Measurements from ENCODE around the gene PCLO. TPM values are rescaled to one million over a fixed set of nuclear protein-coding genes. Genes with fewer than 3 reads are reported as not detected.

The PCLO gene
- total and polyA plus RNA-seq, 2 of the 4 experiments (the other 2 are of a cell fraction) = under 0.01 to 0.05 TPM

- in situ Hi-C loops (cut with MboI; ENCODE audit: low sequenced_read_pairs) = no loop called here
- dilution Hi-C loops (cut with HindIII; ENCODE audit: low sequenced_read_pairs, unreplicated experiment) = no loop called here
- Histone ChIP-seq H3K9me1 (ENCODE audit: insufficient read depth, low read length) (no peaks in the 10 kb centered on the region), H4K8ac (ENCODE audit: low read depth in 2 of 2, low read length in 2 of 2) (no peak overlapping the region), H3K27ac (ENCODE audit: insufficient read depth, low read length) (no peak overlapping the region), H4K5ac (ENCODE audit: low read depth, low read length) (no peak overlapping the region), H3K23ac (ENCODE audit: low read depth, low read length) (no peak overlapping the region), H3K9ac (ENCODE audit: low read depth, low read length) (no peak overlapping the region), H3K18ac (ENCODE audit: low read depth, low read length) (no peak overlapping the region), H3K4me2 (ENCODE audit: low read depth, low read length) (no peak overlapping the region), H2AK9ac (replicated peaks; ENCODE audit: low read depth, low read length, poor library complexity) (no peak overlapping the region), H3K4me1 (ENCODE audit: control insufficient read depth, insufficient read depth, low read length) (no peaks in the 10 kb centered on the region), H3K36me3 (ENCODE audit: control insufficient read depth, insufficient read depth, low read length) (no peaks in the 10 kb centered on the region), H2AK5ac (ENCODE audit: low read depth, low read length) (no peak overlapping the region), H3K79me1 (ENCODE audit: low read depth in 1 of 2, low read length in 2 of 2) (no peaks in the 10 kb centered on the region), H2BK15ac (ENCODE audit: low read depth, low read length) (no peak overlapping the region), H3K14ac (replicated peaks; ENCODE audit: low read depth, low read length) (no peak overlapping the region), H3K27me3 (ENCODE audit: control insufficient read depth, insufficient read depth, low read length) (peaks cover 2% of the 10 kb centered on the region), H4K91ac (ENCODE audit: insufficient read depth, low read depth, low read length) (no peak overlapping the region), H3K4ac (ENCODE audit: low read depth, low read length) (no peak overlapping the region), H3K9me3 (ENCODE audit: control insufficient read depth, insufficient read depth, low read length) (no peaks in the 10 kb centered on the region), H3K56ac (ENCODE audit: extremely low read depth, insufficient read depth, low read length) (no peak overlapping the region), H2BK5ac (ENCODE audit: low read depth, low read length, poor library complexity, severe bottlenecking) (no peak overlapping the region), H2AFZ (replicated peaks; ENCODE audit: low read length, poor library complexity) (no peak overlapping the region), H2BK20ac (ENCODE audit: low read depth, low read length) (no peak overlapping the region), H3K4me3 (ENCODE audit: insufficient read depth, low read depth, low read length) (no peak overlapping the region), H2BK120ac (ENCODE audit: low read depth, low read length) (no peak overlapping the region), H4K20me1 (ENCODE audit: insufficient read depth, low read length) (no peaks in the 10 kb centered on the region)
- intact Hi-C loops (cut with micrococcal nuclease) = no loop called here
- CTCF ChIA-PET = no interaction called here
- ATAC-seq (ENCODE audit: low read depth) (no peak), DNase-seq (no peak)
- TF ChIP-seq FOS (IDR thresholded peaks at IDR 0.05; ENCODE audit: low read depth, low read length) = no peak
- no peak for TF ChIP-seq MAFK (IDR thresholded peaks at IDR 0.05; ENCODE audit: low read depth, low read length)
- TF ChIP-seq USF2 (IDR thresholded peaks at IDR 0.05; ENCODE audit: low read depth, low read length) = no peak
- TF ChIP-seq RAD21 (IDR thresholded peaks at IDR 0.05; ENCODE audit: low read length) = no peak
- no peak for TF ChIP-seq MXI1 (IDR thresholded peaks at IDR 0.05; ENCODE audit: borderline replicate concordance, low read depth, low read length)
- no peak for TF ChIP-seq SMC3 (IDR thresholded peaks at IDR 0.05; ENCODE audit: low read depth, low read length)
- no peak for TF ChIP-seq MAZ (IDR thresholded peaks at IDR 0.05; ENCODE audit: borderline replicate concordance, low read depth, low read length)
- TF ChIP-seq CTCF (conservative IDR thresholded peaks at IDR 0.05; ENCODE audit: low read depth, low read length) = no peak
- no peak for TF ChIP-seq POLR2A (IDR thresholded peaks at IDR 0.05; ENCODE audit: low read depth, low read length)
- TF ChIP-seq CEBPB (IDR thresholded peaks at IDR 0.05; ENCODE audit: low read depth, low read length) = no peak
- no peak for TF ChIP-seq ELK1 (IDR thresholded peaks at IDR 0.05; ENCODE audit: borderline replicate concordance, low read depth, low read length)
- no CpG with 5 or more reads among the region's 1 CpG for WGBS, 2 experiments (ENCODE audit: extremely low coverage in 2 of 2, insufficient read length in 1 of 2)
- POLR2A ChIA-PET (ENCODE audit: unreplicated experiment) = no interaction called here
- no TSS peak for BruUV-seq (replicated peaks)
Observed at GRCh38 chr7:83166781-83167180, 4.1 kb upstream of the PCLO start.
